ENCODE data around the gene KCNK15.

KCNK15 gene

DNA sequence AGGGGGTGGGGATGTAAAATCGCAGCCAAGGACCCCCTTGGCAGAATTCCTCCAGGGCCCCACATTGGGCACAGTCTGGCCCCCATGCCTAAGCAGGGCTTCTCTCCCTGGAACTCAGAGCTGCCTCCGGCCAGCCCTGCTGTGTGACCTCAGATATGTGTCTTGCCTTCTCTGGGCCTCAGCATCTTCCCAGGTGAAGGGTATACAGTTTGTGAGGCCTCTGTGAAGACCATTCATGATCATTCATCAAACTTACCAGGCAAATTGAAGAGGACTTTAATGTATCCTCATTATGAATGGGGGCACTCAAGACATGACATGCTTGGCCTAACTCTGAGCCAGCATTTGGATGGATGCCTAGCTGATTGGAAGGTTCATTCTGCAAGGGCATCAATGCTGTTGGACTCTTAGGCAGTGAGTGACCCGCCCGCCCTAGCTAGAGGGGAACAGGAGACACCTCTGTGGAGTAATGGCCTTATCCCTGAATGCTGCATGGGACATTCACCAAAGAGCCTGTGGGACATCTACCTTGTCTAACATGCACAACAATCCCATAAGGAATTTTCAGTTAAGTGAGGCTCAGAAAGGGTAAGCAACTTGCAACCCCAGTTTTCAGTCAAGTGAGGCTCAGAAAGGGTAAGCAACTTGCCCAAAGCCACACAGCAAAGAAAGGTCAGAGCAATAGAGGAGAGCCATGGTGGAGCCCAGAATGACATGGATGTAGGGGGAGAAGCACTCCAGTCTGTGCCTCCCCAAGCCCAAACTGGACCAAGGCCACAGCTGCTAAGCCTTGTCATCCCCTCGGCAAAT, 30.0 kb upstream of the KCNK15 start:
- no peak for DNase-seq (ENCODE audit: low spot score)

DNA sequence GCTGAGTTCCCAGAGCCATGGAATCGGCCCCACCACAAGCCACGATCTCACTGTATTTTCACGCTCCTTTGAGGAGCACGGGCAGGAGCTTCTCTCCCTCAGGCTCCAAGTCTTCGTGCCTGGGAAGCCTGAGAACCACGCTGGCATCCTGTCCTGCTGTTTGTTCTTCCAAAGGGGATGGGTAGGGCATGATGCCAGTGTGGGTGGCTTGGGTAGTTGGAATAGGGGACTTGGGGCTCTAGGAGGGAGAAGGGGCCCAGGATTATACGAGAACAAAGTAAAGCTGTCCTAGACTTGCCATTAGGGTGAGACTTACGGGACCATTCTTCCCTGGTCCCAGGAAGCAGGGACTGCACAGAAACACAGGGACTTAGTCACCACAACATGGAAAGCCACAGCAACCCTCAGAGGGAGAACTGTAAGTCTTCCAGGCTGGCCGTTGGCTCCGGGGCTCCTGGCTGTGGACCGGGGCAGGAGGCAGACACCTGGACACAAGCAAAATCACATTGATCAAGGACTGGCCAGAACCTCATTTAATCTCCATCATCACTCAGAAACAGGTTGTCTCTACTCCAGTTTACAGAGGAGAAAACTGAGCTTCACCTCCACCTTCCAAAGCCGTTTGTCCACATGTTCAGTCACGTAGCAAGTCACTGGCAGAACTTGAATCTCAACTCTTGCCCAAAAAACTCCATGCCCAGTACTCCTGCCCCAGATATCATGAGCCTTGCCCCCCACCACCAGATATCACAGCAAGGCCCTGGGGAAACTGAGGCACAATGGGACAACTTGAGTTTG, 29.2 kb upstream of the KCNK15 start:
- DNase-seq (ENCODE audit: low spot score), result no peak

DNA sequence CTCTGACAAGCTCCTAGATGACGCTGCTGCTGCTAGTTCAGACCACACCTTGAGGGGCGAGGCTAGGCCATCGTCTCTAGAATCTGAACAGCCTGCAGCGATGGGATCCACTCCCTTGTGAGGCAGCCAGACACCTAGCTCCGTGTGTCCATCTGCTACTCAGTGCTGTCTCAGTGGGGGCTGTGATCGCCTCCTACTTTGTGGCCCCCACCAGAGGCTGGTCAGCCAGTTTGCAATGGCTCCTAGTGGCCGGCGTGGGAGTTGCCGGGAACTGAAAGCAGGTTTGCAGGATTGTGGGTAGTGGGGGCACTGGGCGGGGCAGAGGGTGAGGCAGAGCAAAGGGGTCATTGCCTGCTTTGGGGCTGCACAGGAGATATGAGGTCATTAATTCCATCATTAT, 27.7 kb upstream of the KCNK15 start:
- DNase-seq (ENCODE audit: low spot score), result peak; percentile 58

DNA sequence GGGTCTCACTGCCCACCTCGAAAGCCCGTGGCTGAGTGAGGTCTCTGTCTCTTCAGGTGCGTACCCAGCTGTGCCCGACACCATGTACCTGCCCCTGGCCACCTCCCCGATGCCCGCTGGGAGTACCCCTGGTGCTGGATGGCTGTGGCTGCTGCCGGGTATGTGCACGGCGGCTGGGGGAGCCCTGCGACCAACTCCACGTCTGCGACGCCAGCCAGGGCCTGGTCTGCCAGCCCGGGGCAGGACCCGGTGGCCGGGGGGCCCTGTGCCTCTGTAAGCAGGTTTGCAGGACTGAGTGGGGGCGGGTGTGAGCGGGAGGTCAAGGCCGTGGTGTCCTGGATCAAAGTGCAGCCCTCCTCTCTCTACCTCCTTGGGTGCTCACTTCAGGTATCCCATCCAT, 25.8 kb upstream of the KCNK15 start:
- no peak for DNase-seq (ENCODE audit: low spot score)

DNA sequence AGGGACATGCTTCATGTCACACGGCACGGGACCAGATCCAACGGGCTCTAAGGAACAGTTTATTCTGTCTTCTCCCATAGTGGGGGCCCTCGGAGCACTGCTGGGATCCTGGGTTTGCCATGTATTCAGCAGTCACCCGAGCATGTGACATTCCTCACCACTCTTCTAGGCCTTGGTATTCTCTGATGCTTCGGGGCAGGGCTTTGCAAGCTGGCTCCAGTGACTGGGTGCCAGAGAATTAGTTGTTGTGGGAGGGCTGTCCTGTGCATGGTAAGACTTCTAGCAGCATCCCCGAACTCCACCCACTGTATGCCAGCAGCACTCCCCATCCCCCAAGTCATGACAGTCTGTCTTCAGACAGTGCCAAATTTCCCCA, 25.1 kb upstream of the KCNK15 start:
- DNase-seq (ENCODE audit: low spot score), result no peak

DNA sequence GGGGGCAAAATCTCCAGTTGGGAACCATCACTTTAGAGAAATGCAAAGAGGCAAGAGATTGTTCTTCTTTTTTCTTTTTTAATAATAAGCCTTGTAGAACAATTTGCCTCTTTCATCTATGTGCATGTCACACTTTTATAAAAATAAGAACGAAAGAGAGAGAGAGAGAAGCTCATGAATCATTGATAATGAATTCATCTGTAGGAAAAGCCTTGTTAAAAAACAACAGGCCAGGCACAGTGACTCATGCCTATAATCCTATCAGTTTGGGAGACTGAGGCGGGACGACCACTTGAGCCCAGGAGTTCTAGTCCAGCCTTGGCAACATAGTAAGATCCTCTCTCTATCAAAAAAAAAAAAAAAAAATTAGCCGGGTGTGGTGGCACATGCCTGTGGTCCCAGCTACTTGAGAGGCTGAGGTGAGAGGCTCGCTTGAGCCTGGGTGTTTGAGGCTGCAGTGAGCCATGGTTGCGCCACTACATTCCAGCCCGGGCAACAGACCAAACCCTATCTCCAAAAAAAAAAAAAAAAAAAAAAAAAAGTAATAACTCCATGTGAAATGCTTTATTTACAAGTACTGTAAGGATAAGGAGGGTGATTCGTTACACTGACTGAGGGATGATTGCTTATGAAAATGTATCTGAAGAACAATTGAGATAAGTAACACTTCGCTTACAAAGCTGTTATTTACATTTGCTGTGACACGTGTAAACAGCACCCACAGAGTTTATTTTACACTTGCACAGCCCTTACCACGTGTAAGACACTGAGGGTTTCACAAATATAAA, 24.5 kb upstream of the KCNK15 start:
- no peak for DNase-seq (ENCODE audit: low spot score)

DNA sequence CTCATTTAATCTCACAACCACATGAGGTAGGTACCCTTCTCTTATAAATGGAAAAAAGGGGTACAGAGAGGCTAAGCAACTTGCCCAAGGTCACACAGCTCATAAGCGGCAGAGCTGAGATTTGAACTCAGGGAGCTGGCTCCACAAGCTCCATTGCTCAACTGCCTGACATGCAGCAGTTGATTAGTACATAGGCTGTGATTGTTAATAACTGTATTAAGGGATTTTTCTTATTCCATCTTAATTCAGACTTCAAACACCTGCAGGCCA, 23.9 kb upstream of the KCNK15 start:
- no peak for DNase-seq (ENCODE audit: low spot score)

DNA sequence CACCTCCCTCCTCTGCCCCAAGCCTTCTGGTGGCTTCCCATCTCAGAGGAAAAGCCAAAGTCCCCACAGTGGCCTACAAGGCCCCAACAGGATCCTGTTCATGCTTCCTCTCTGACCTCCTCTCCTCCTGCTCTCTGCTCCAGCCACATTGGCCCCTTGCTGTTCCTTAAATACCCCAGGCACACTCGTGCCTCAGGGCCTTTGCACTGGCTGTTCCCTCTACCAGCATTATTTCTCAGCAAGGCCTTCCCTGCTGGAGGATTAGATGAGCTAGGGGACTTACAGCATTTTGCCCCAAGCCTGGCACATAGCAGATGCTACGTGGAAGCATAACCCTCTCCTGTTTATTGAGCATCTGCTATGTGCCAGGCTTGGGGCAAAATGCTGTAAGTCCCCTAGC, 22.7 kb upstream of the KCNK15 start:
- no peak for DNase-seq (ENCODE audit: low spot score)

DNA sequence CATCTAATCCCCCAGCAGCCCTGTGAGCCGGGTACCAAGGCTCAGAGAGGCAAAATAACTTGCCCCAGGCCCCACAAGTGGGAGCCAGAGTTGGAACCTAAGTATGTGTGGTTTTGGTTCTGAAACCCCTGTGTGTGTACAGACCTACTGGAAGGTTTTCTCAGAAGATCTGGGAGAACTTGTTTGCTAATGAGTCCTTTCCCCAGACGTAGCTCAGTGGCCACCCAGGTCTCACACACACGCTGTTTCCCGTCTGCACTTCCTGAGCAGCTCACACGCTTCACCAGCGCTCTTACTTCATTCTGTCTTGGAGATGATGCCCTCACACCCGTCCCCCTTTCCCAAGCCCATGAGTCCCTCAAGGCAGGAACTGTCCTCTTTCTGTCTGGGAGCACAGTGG, 22.3 kb upstream of the KCNK15 start:
- DNase-seq (ENCODE audit: low spot score), result no peak

DNA sequence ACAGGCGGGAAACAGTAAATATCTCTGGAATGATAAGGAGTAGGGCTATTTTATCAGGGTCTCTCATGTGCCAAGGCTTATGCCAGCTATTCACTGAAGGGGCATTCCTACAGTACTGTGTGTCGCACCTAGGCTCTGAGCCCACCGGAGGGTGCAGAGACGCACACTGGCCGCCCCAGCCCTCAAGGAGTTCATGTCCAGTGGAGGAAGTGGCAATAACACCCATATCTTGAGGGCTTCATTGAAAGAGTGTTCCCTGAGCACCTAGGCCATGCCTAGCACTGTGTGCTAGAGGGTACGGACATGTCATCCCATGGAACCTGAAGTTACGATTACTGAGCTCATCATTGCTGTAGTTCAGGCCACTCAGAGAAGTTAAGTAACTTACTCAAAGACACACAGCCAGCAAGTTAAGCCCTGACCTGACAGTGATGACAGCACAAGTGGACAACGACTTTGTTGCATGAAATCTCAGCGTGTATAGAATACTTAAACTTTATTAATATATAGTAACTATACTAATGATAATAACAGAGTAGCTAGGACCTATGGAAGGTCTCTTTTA, 21.8 kb upstream of the KCNK15 start:
- no peak for DNase-seq (ENCODE audit: low spot score)

DNA sequence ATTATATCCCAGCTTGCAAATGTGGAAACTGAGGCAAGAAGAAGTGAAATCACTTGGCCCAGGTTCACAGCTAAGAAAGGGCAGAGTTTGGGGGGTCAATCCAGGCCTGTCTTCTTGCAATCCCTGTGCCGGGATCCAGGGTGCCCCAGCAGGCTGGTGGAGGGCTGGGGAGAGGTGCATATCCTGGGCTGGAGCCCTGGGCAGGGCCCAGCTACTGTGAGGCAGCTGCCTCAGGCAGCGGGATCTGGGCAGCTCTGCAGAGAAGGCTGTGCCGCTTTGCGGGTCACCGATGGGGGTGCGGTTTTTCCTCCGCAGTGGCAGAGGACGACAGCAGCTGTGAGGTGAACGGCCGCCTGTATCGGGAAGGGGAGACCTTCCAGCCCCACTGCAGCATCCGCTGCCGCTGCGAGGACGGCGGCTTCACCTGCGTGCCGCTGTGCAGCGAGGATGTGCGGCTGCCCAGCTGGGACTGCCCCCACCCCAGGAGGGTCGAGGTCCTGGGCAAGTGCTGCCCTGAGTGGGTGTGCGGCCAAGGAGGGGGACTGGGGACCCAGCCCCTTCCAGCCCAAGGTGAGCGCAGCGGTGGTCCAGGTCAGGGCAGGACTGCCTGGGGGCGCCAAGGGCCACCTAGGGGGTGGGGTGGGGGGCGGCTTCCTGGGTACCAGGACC, 21.1 kb upstream of the KCNK15 start:
- DNase-seq (ENCODE audit: low spot score), result no peak

DNA sequence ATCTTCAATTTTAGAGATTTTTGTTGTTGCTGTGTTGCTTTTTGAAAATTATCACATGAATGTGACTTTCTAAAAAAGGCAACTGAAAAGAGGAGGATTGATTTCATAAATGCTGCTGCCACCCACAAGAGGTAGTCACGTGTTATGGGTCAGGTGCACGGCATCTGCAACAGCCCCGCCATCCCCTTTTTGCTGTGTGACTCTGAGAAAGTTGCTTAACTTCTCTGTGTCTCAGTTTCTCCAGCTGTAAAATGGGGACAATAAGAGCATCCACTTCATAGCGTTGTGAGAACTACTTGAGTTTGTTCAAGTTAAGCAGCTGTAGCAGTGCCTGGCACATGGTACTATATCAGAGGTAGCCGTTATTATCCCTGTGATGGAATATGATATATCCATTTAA, 19.8 kb upstream of the KCNK15 start:
- no peak for DNase-seq (ENCODE audit: low spot score)

DNA sequence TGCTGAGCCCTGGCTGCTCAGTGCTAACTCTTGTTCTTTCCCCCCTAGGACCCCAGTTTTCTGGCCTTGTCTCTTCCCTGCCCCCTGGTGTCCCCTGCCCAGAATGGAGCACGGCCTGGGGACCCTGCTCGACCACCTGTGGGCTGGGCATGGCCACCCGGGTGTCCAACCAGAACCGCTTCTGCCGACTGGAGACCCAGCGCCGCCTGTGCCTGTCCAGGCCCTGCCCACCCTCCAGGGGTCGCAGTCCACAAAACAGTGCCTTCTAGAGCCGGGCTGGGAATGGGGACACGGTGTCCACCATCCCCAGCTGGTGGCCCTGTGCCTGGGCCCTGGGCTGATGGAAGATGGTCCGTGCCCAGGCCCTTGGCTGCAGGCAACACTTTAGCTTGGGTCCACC, 18.6 kb upstream of the KCNK15 start:
- no peak for DNase-seq (ENCODE audit: low spot score)

DNA sequence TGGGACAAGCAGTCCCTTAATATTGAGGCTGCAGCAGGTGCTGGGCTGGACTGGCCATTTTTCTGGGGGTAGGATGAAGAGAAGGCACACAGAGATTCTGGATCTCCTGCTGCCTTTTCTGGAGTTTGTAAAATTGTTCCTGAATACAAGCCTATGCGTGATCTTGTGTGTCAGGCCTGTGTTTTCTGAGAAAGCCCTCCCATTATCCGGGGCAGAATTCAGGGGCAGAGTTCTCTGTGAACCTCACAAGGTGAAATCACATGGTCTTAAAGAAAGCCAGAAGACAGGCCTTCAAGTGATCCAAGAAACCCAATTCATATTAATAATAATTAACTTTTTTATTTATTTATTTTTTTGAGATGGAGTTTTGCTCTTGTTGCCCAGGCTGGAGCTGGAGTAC, 18.0 kb upstream of the KCNK15 start:
- DNase-seq (ENCODE audit: low spot score), result no peak

DNA sequence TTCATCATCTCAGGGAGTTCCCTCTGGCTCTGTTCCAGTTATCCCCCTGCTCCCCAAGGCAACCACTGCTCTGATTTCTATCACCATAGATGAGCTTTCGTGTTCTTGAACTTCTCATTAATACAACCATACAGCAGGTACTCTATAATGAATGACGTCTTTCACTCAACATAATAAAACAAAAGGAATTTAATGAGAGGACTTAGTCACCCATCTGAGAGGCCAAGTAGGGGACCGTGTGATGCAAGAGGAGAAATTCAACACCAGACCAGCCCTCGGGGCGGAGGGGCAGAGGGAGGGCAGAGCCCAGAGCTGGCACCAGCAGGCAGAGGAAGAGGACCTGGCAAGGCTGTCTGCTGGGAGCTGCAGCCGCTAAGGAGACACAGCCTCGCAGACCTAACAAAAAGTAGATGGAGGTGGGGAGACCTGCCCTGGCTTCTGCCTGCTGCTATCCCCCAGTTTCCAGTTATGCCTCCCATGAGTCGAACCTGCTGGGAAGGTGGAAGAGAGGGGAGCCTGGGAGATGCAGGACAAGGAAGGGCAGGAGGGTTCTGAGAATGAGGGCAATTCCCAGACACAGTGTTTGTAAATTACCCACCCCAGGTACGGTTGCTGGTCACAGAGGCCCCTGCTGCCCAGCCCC, 16.7 kb upstream of the KCNK15 start:
- DNase-seq (ENCODE audit: low spot score), result no peak

DNA sequence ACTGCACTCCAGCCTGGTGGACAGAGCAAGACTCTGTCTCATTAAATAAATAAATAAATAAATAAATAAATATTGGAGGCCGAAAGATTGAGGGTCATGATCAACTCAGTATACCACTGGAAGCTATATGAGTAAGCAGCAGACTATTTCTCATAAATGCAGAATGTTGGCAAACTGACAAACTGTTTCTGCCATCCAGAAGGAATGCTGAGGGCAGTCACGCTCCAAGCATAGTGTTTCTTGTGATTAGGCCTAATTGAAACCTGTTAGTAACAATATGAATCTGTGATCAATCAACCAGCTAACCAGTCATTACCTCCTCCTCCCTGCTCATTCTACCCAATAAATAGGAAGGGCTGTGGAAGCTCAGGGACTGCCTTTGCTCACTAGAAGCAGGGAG, 15.2 kb upstream of the KCNK15 start:
- no peak for DNase-seq (ENCODE audit: low spot score)

DNA sequence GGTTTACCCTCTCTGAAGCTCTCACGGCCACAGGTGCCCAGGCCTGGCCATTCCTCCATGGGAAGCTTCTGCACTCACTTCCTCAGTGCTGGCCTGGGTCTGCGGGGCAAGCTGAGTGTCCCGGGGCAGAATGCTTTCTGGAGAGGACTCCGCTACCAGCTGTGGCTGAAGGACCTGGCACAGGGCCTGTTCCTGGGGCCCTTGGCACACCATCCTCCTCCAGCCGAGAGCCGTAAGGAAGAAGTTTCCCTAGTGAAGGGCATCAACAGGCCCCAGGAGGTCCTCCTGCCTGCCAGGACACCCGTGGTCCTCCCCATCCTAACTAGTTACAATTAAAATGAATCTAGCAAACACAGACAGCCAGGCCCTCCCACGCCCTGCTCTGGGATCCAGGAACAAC, 14.0 kb upstream of the KCNK15 start:
- no peak for DNase-seq (ENCODE audit: low spot score)

DNA sequence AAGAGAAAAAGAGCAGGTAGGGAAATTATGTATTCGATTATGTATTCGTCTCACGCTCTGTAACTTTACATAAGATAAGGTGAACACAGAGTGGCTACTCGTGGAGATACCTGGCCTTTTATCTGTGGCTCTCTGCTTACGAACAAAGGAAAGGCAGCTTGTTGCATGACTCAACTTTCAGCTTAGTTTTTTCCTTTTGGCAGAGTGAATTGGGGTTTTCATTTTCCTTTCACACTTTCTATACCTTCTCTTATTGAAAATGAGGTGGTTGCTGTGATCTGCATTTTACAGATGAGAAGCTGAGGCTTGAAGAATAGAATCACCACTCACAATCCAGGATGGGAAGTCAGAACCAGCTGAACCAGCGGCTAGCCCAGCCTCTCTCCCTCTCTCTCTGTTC, 13.3 kb upstream of the KCNK15 start:
- DNase-seq (ENCODE audit: low spot score), result no peak

DNA sequence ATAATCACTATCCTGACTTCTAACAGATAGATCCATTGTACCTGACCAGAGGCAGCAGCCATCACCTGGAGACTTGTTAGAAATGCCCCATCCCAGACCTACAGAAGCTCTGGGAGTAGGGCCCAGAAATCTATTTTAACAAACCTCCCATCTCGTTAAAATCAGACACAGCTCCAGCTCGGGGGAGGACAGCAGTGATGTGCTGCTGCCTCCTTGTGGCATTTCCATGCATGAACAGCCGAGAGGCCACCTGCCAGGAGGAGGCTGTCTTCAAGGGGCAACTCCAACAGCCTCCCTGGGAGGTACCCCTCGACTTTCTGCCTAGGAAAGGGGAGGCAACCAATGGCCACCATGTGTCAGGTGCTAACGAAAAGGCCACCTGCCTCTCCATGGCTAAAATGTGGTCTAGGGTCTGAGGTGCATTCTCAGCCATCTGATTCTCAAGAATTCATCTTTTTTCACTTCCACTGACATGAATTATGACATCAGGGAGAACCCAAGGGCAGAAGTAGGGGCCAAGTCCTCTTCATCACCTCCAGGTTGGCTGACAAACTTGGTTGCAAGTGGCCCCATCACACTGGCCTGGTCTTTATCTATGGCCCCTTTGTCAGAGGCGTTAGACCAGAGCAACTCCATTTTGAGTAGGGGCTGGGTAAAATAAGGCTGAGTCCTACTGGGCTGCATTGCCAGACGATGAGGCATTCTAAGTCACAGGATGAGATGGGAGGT, 12.2 kb upstream of the KCNK15 start:
- DNase-seq (ENCODE audit: low spot score), result peak; percentile 63

DNA sequence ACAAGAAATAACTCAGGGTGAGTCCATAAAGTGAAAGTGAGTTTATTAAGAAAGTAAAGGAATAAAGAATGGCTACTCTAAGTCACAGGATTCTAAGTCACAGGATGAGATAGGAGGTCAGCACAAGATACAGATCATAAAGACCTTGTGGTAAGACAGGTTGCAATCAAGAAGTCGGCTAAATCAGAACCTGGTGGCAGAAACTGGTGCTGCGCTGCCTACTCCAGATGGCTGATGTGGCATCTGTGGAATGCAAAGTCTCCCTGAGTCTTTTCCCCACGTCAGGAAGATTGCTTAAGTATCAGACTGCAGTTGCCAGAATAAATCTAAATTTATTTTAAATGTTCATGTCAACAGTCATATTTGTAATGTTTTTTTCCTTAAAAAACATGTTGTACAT, 10.7 kb upstream of the KCNK15 start:
- no peak for DNase-seq (ENCODE audit: low spot score)

DNA sequence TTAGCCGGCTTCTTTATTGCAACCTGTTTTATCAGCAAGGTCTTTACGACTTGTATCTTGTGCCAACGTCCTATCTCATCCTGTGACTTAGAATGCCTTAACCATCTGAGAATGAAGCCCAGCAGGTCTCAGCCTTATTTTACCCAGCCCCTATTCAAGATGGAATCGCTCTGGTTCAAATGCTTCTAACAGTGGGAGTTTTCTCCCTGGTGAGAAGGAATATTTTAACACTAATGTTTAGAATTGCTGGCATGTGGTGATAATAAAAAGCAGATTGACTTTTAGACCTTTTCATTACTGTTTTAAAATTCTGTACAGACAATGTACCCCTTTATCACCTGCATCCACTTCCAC, 9.9 kb upstream of the KCNK15 start:
- DNase-seq (ENCODE audit: low spot score), result no peak
